ENCODE results near the gene CD101. TPM values are rescaled to one million over a fixed set of nuclear protein-coding genes. Genes with fewer than 3 reads are reported as not detected.

CD101 gene
- total and polyA plus RNA-seq, 2 experiments from 2014 or later = 0.13 TPM; not detected in 1

DNA sequence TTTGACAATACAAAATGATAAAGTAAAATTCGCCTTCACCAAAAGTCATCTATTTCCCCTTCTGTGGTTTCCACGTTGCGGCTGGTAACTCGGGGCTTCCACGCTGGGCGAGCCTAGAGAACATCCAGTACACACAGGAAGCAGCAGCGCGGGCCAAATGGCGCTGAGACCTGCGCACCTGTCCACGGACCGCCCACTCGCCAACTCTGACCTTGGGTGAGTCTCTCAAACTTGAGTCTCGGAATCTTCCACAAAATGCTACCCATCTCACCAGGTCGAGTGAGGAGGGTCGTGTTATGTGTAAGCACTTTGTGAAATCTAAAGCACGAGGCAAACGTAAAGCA lies 57.7 kb downstream of the CD101 start:
- H3K4me3 ChIP-seq = peak overlapping the region; percentile 9
- H3K79me2 ChIP-seq = no peaks in the 10 kb centered on the region
- TF ChIP-seq, protein P1, sequence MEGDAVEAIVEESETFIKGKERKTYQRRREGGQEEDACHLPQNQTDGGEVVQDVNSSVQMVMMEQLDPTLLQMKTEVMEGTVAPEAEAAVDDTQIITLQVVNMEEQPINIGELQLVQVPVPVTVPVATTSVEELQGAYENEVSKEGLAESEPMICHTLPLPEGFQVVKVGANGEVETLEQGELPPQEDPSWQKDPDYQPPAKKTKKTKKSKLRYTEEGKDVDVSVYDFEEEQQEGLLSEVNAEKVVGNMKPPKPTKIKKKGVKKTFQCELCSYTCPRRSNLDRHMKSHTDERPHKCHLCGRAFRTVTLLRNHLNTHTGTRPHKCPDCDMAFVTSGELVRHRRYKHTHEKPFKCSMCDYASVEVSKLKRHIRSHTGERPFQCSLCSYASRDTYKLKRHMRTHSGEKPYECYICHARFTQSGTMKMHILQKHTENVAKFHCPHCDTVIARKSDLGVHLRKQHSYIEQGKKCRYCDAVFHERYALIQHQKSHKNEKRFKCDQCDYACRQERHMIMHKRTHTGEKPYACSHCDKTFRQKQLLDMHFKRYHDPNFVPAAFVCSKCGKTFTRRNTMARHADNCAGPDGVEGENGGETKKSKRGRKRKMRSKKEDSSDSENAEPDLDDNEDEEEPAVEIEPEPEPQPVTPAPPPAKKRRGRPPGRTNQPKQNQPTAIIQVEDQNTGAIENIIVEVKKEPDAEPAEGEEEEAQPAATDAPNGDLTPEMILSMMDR (IDR thresholded peaks at IDR 0.05; ENCODE audit: poor library complexity) = no peak
- no peak for TF ChIP-seq EZH2phosphoT487 (IDR thresholded peaks at IDR 0.05; ENCODE audit: low read depth, severe bottlenecking, unreplicated experiment)
- no peak for TF ChIP-seq EZH2 (IDR thresholded peaks at IDR 0.05; ENCODE audit: borderline replicate concordance)
- WGBS (ENCODE audit: low lambda C conversion rate, missing lambda C conversion rate) = 0% methylated on average over 18 of the region's 18 CpGs
- peak overlapping the region; percentile 74 for H3K4me2 ChIP-seq
- H3K9me3 ChIP-seq (ENCODE audit: low read depth) = no peaks in the 10 kb centered on the region
- peak; percentile 64 for DNase-seq (ENCODE audit: low spot score)
- no peaks in the 10 kb centered on the region for H3K9me2 ChIP-seq (replicated peaks; ENCODE audit: insufficient read depth)
- no peaks in the 10 kb centered on the region for H3K27me3 ChIP-seq
- no peaks in the 10 kb centered on the region for H3K4me1 ChIP-seq (ENCODE audit: insufficient read depth)
- peak overlapping the region; percentile 22 for H3K27ac ChIP-seq
- H4K20me1 ChIP-seq (ENCODE audit: insufficient read depth, poor library complexity, severe bottlenecking) = no peaks in the 10 kb centered on the region
- peak overlapping the region; percentile 31 for H2AFZ ChIP-seq
- H3K36me3 ChIP-seq (replicated peaks; ENCODE audit: insufficient read depth, low read depth) = no peaks in the 10 kb centered on the region

DNA sequence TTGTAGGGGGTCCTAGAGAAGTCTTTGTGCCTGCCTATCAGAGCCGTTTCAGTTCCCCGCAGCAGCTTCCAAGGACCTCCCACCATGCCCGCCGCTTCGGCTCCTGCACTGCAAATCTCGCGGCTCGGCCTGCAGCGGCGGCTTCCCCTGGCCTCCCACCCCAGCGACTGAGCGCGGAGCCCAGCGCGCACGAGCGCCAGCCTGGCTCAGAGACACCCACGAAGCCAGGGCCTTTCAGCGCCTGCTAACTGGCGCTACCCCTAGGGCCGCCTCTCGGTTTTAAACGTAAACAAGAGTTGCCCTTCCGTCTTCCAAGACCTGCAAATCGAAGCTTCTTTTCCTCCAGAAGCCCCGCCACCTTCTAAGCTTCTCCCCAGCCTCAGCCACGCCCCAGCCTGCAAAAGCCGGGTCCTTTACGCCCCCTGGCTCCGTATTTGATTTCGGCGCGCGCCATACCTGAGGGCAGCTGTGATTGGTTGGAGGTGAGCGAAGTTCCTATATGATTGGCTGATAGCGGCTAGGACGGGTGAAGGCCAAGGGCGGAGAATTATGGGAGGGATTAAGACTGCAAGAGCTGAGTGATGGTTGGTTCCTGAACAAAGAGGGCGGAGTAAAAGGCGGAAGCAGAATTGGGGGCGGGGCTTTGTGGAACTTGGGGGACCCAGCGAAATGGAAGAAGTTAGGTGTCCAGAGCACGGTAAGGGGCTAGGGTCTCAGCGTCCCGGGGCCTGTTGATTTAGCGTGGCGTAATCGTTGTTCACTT lies 58.3 kb downstream of the CD101 start, which contains the start of gene TTF2:
Gene TTF2 (plus strand): TSS at position 649 of the 763 bp plus-strand sequence. CDS start 21 bp downstream, at position 670.
- H3K4me2 ChIP-seq = peak within 1 kb of the TSS; percentile 79
- peak within 1 kb of the TSS; percentile 67 for H2AFZ ChIP-seq
- no peak for TF ChIP-seq EZH2phosphoT487 (IDR thresholded peaks at IDR 0.05; ENCODE audit: low read depth, severe bottlenecking, unreplicated experiment)
- TF ChIP-seq EZH2 (IDR thresholded peaks at IDR 0.05; ENCODE audit: borderline replicate concordance) = no peak
- no peaks in the 10 kb centered on the region for H4K20me1 ChIP-seq (ENCODE audit: insufficient read depth, poor library complexity, severe bottlenecking)
- H3K79me2 ChIP-seq = no peaks in the 10 kb centered on the region
- H3K27me3 ChIP-seq = no peaks in the 10 kb centered on the region
- DNase-seq (ENCODE audit: low spot score) = peak; percentile 98
- under 1% methylated on average over 48 of the region's 48 CpGs for WGBS (ENCODE audit: low lambda C conversion rate, missing lambda C conversion rate)
- H3K36me3 ChIP-seq (replicated peaks; ENCODE audit: insufficient read depth, low read depth) = no peaks in the 10 kb centered on the region
- no peaks in the 10 kb centered on the region for H3K9me3 ChIP-seq (ENCODE audit: low read depth)
- no peaks in the 10 kb centered on the region for H3K4me1 ChIP-seq (ENCODE audit: insufficient read depth)
- no peaks in the 10 kb centered on the region for H3K9me2 ChIP-seq (replicated peaks; ENCODE audit: insufficient read depth)
- H3K4me3 ChIP-seq = peak within 1 kb of the TSS; percentile 32
- peak within 1 kb of the TSS; percentile 71 for H3K27ac ChIP-seq

DNA sequence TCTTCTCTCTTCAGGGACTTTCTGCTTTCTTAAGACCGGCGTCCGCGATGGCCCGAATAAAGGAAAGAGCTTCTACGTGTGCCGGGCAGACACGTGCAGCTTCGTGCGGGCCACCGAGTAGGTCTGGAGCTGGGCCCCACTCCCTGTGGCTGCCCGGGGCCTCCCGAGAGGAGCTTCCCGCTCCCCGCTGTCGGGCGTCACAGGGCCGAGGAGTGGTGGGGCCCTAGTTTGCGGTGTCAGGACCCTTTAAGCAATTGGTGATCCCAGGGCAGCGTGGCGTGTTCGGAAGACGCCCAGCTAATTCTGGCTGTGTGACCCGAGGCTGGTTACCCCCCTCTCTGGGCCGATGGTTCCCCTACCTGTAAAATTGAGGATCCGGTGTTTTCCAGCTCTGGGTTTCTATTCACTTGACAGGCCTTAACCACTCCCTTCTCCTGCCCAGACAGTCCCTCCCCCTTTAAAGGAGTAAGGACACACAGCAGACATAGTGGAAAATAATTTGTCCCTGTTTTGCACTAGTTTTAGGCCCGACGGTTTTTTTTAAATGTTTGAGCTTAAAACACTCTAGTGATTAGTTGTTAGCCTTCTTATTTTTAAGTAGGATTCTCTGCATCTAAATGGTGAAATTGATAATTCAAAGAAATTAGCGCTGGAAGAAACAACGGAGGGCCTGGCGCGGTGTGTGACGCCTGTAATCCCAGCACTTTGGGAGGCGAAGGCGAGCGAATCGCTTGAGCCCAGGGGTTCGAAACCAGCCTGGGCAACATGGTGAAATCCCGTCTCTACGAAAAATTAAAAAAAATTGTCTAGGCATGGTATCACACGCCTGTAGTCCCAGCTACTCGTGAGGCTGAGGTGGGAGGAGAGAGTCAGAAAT lies 59.1 kb downstream of the CD101 start:
- no peaks in the 10 kb centered on the region for H3K9me3 ChIP-seq (ENCODE audit: low read depth)
- H3K4me1 ChIP-seq (ENCODE audit: insufficient read depth) = no peaks in the 10 kb centered on the region
- peak overlapping the region; percentile 67 for H2AFZ ChIP-seq
- H3K27me3 ChIP-seq = no peaks in the 10 kb centered on the region
- H4K20me1 ChIP-seq (ENCODE audit: insufficient read depth, poor library complexity, severe bottlenecking) = no peaks in the 10 kb centered on the region
- WGBS (ENCODE audit: low lambda C conversion rate, missing lambda C conversion rate) = 16% methylated on average over 42 of the region's 42 CpGs
- H3K4me2 ChIP-seq = peak overlapping the region; percentile 79
- peak overlapping the region; percentile 32 for H3K4me3 ChIP-seq
- no peaks in the 10 kb centered on the region for H3K36me3 ChIP-seq (replicated peaks; ENCODE audit: insufficient read depth, low read depth)
- DNase-seq (ENCODE audit: low spot score) = peak; percentile 74
- H3K79me2 ChIP-seq = no peaks in the 10 kb centered on the region
- no peaks in the 10 kb centered on the region for H3K9me2 ChIP-seq (replicated peaks; ENCODE audit: insufficient read depth)
- H3K27ac ChIP-seq = peak overlapping the region; percentile 71
- TF ChIP-seq EZH2 (IDR thresholded peaks at IDR 0.05; ENCODE audit: borderline replicate concordance) = no peak

DNA sequence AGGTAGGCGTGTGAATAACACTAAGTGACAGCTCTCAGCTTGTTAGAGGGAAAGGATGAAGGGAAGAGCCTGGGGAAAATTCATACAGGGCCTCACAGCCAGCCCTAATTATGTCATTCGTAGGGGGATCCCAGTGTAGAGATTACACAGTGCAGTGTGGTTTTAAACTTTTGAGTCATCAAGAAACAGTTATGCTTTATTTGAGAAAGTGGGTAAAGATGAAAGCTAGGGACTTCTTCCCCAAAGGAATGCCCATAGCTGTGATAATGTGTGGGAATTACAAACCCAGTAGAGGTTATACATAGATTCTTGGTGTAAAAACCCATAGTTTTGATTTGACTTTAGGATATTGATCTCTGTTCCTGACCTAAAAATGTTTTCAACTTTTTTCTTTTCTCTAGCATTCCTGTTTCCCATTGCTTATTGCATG lies 60.4 kb downstream of the CD101 start:
- Histone ChIP-seq H3K27me3 (no peaks in the 10 kb centered on the region), H3K79me2 (no peaks in the 10 kb centered on the region), H3K36me3 (replicated peaks; ENCODE audit: insufficient read depth, low read depth) (no peaks in the 10 kb centered on the region), H4K20me1 (ENCODE audit: insufficient read depth, poor library complexity, severe bottlenecking) (no peaks in the 10 kb centered on the region), H3K4me3 (no peak overlapping the region), H3K4me2 (peak overlapping the region; percentile 79), H3K27ac (no peak overlapping the region), H2AFZ (no peak overlapping the region), H3K9me3 (ENCODE audit: low read depth) (no peaks in the 10 kb centered on the region), H3K4me1 (ENCODE audit: insufficient read depth) (no peaks in the 10 kb centered on the region), H3K9me2 (replicated peaks; ENCODE audit: insufficient read depth) (no peaks in the 10 kb centered on the region)
- WGBS (ENCODE audit: low lambda C conversion rate, missing lambda C conversion rate) = 86% methylated on average over 2 of the region's 2 CpGs
- peak; percentile 20 for DNase-seq (ENCODE audit: low spot score)
- no peak for TF ChIP-seq EZH2 (IDR thresholded peaks at IDR 0.05; ENCODE audit: borderline replicate concordance)
- TF ChIP-seq, protein P1 (IDR thresholded peaks at IDR 0.05; ENCODE audit: poor library complexity) = no peak
